ENCODE measurements around the gene LRRIQ1.
"Not testable (repeated sequence)": the region's sequence is repeated elsewhere in the genome, so short reads cannot be mapped to it uniquely, and the experiment has no call there.

The LRRIQ1 gene

DNA sequence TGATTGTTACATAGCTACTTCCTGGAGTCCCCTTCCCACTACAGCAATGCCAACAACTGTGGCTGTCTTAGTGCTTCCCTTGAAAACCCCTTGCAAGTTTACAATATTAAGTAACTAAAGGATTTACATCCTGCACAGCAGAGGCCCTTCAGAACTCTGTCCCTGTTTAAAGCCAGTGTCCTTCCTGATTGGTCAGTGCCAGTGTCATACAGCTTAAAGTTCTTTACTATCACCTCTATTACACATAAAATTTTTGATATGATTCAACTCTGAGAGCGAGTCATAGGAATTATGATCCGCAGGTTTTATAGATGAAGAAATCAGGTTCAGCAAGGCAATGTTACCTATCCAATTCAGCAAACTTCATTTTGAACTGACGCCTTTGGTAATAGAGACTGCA lies 152.5 kb downstream of the LRRIQ1 start:
- no peaks in the 10 kb centered on the region for H3K9me2 ChIP-seq (replicated peaks; ENCODE audit: insufficient read depth, low read length)
- H3K79me2 ChIP-seq (ENCODE audit: insufficient read depth, low read length): no peaks in the 10 kb centered on the region
- H3K27ac ChIP-seq (ENCODE audit: low read depth, low read length): no peak overlapping the region
- no peak overlapping the region for H3K4me2 ChIP-seq (ENCODE audit: low read depth, low read length, poor library complexity, severe bottlenecking)
- no peaks in the 10 kb centered on the region for H3K36me3 ChIP-seq (ENCODE audit: low read length)
- no peaks in the 10 kb centered on the region for H3K9me3 ChIP-seq (ENCODE audit: insufficient read depth, low read length)
- no peaks in the 10 kb centered on the region for H3K27me3 ChIP-seq (ENCODE audit: low read length)
- H2AFZ ChIP-seq (ENCODE audit: low read depth, low read length, severe bottlenecking): no peak overlapping the region
- H4K20me1 ChIP-seq (ENCODE audit: low read depth, low read length): no peaks in the 10 kb centered on the region
- no peak overlapping the region for H3K4me3 ChIP-seq (ENCODE audit: insufficient read depth, low read length, poor library complexity, severe bottlenecking)
- H3F3A ChIP-seq (ENCODE audit: insufficient read depth): no peaks in the 10 kb centered on the region
- no peak for TF ChIP-seq CTCF (IDR thresholded peaks at IDR 0.05; ENCODE audit: insufficient read depth, low read length, poor library complexity, severe bottlenecking)
- no peak for TF ChIP-seq EZH2phosphoT487 (conservative IDR thresholded peaks at IDR 0.05; ENCODE audit: low read length)
- no peak overlapping the region for H3K9ac ChIP-seq (ENCODE audit: low read length)

DNA sequence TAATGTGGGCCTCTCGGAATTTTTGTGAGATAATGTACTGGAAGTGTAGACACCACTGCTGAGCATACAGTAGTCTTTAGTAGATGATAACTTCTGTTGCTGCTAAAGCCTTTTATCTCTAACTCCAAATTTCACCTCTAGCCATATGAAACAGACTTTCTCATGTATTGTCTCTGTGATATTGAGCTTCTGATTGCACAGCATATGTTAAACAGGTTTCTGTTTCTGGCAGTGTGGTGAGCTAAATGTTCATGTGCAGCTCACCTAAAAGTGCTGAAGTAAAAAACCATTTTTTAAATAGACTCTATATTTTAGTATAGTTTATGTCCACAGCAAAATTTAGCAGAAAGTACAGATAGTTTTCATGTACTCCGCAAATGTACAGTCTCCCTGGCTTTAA lies 154.6 kb downstream of the LRRIQ1 start:
- H3K4me2 ChIP-seq (ENCODE audit: low read depth, low read length, poor library complexity, severe bottlenecking): no peak overlapping the region
- no peak for TF ChIP-seq EZH2phosphoT487 (conservative IDR thresholded peaks at IDR 0.05; ENCODE audit: low read length)
- no peak for TF ChIP-seq CTCF (IDR thresholded peaks at IDR 0.05; ENCODE audit: insufficient read depth, low read length, poor library complexity, severe bottlenecking)
- no peaks in the 10 kb centered on the region for H3K36me3 ChIP-seq (ENCODE audit: low read length)
- no peaks in the 10 kb centered on the region for H3F3A ChIP-seq (ENCODE audit: insufficient read depth)
- no peaks in the 10 kb centered on the region for H3K79me2 ChIP-seq (ENCODE audit: insufficient read depth, low read length)
- H3K27me3 ChIP-seq (ENCODE audit: low read length): no peaks in the 10 kb centered on the region
- no peak overlapping the region for H3K9ac ChIP-seq (ENCODE audit: low read length)
- H3K9me3 ChIP-seq (ENCODE audit: insufficient read depth, low read length): no peaks in the 10 kb centered on the region
- no peak overlapping the region for H3K4me3 ChIP-seq (ENCODE audit: insufficient read depth, low read length, poor library complexity, severe bottlenecking)
- H3K9me2 ChIP-seq (replicated peaks; ENCODE audit: insufficient read depth, low read length): no peaks in the 10 kb centered on the region
- no peaks in the 10 kb centered on the region for H4K20me1 ChIP-seq (ENCODE audit: low read depth, low read length)
- no peak overlapping the region for H2AFZ ChIP-seq (ENCODE audit: low read depth, low read length, severe bottlenecking)
- H3K27ac ChIP-seq (ENCODE audit: low read depth, low read length): no peak overlapping the region

GRCh38 chr12:85203809-85204208 lies 167.7 kb downstream of the LRRIQ1 start:
- H3F3A ChIP-seq (ENCODE audit: insufficient read depth); H3K27me3 ChIP-seq (ENCODE audit: low read length); H4K20me1 ChIP-seq (ENCODE audit: low read depth, low read length); H3K9ac ChIP-seq (ENCODE audit: low read length); H3K9me3 ChIP-seq (ENCODE audit: insufficient read depth, low read length); H3K4me2 ChIP-seq (ENCODE audit: low read depth, low read length, poor library complexity, severe bottlenecking); H2AFZ ChIP-seq (ENCODE audit: low read depth, low read length, severe bottlenecking); H3K27ac ChIP-seq (ENCODE audit: low read depth, low read length); H3K79me2 ChIP-seq (ENCODE audit: insufficient read depth, low read length); H3K9me2 ChIP-seq (replicated peaks; ENCODE audit: insufficient read depth, low read length); H3K4me3 ChIP-seq (ENCODE audit: insufficient read depth, low read length, poor library complexity, severe bottlenecking); H3K36me3 ChIP-seq (ENCODE audit: low read length): not testable (repeated sequence)

- Histone ChIP-seq H3K9me2 (replicated peaks; ENCODE audit: insufficient read depth, low read length) (peaks cover 3% of the 10 kb centered on the region; the same call in 1 of the 2 replicates), H3K36me3 (ENCODE audit: low read length) (no peaks in the 10 kb centered on the region), H3K4me2 (ENCODE audit: low read depth, low read length, poor library complexity, severe bottlenecking) (no peak overlapping the region), H4K20me1 (ENCODE audit: low read depth, low read length) (no peaks in the 10 kb centered on the region), H3K27me3 (ENCODE audit: low read length) (no peaks in the 10 kb centered on the region), H3F3A (ENCODE audit: insufficient read depth) (no peaks in the 10 kb centered on the region), H3K9ac (ENCODE audit: low read length) (no peak overlapping the region), H3K79me2 (ENCODE audit: insufficient read depth, low read length) (no peaks in the 10 kb centered on the region), H2AFZ (ENCODE audit: low read depth, low read length, severe bottlenecking) (no peak overlapping the region), H3K9me3 (ENCODE audit: insufficient read depth, low read length) (no peaks in the 10 kb centered on the region), H3K4me3 (ENCODE audit: insufficient read depth, low read length, poor library complexity, severe bottlenecking) (no peak overlapping the region), H3K27ac (ENCODE audit: low read depth, low read length) (no peak overlapping the region)
- TF ChIP-seq EZH2phosphoT487 (conservative IDR thresholded peaks at IDR 0.05; ENCODE audit: low read length) (no peak), CTCF (IDR thresholded peaks at IDR 0.05; ENCODE audit: insufficient read depth, low read length, poor library complexity, severe bottlenecking) (no peak)
Measured at GRCh38 chr12:85206543-85206942, 170.4 kb downstream of the LRRIQ1 start.

DNA sequence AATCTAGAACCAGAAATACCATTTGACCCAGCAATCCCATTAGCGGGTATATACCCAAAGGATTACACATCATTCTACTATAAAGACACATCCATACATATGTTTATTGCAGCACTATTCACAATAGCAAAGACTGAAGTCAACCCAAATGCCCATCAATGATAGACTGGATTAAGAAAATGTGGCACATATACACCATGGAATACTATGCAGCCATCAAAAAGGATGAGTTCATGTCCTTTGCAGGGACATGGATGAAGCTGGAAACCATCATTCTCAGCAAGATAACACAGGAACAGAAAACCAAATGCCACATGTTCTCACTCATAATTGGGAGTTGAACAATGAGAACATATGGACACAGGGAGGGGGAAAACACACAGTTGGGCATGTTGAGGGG lies 188.2 kb downstream of the LRRIQ1 start:
- H3K9ac ChIP-seq (ENCODE audit: low read length); H3K4me3 ChIP-seq (ENCODE audit: insufficient read depth, low read length, poor library complexity, severe bottlenecking); H3F3A ChIP-seq (ENCODE audit: insufficient read depth); H3K27ac ChIP-seq (ENCODE audit: low read depth, low read length); H3K79me2 ChIP-seq (ENCODE audit: insufficient read depth, low read length); H2AFZ ChIP-seq (ENCODE audit: low read depth, low read length, severe bottlenecking); H4K20me1 ChIP-seq (ENCODE audit: low read depth, low read length); H3K9me2 ChIP-seq (replicated peaks; ENCODE audit: insufficient read depth, low read length); H3K4me2 ChIP-seq (ENCODE audit: low read depth, low read length, poor library complexity, severe bottlenecking); H3K9me3 ChIP-seq (ENCODE audit: insufficient read depth, low read length); H3K36me3 ChIP-seq (ENCODE audit: low read length); H3K27me3 ChIP-seq (ENCODE audit: low read length): not testable (repeated sequence)

Data from SU-DHL-6 (cell line).